IMR-90 (cell line): ENCODE measurements around the gene MTMR4. TPM values are rescaled to one million over a fixed set of nuclear protein-coding genes. Genes with fewer than 3 reads are reported as not detected.

ENCODE experiments used
- ATAC-seq: fragments of 200-7000 bp; cut with Tn5 transposase; 2 replicates; pipeline ENCODE4 v1.9.1; 2020; ENCODE audit warnings: low read depth, mild to moderate bottlenecking, moderate library complexity
- BruUV-seq: library from RNA; stranded (reverse); fragments of 400-500 nt; replicated peaks from 2 replicates; lab custom pipeline; 2021; lab: Mats Ljungman, UMichigan
- CTCF ChIA-PET: fragments of 300-600 bp; formaldehyde crosslinking; extraction: SDS; loops from one replicate; lab custom pipeline; 2021; ENCODE audit warnings: antibody characterized with exemption; lab: Yijun Ruan, JAX
- POLR2A ChIA-PET: fragments of 300-600 bp; sonication (Branson Sonifier 250); formaldehyde crosslinking; loops from one replicate; lab custom pipeline; 2022; ENCODE audit warnings: antibody characterized with exemption; ENCODE audit not compliant: unreplicated experiment; lab: Charles Lee
- DNase-seq: peaks from one replicate; pipeline ENCODE4 v3.0.0; 2013
- H2AFZ ChIP-seq: replicated peaks from 2 replicates; pipeline ENCODE3; 2013; ENCODE audit warnings: low read length, mild to moderate bottlenecking; ENCODE audit not compliant: poor library complexity
- H2AK5ac ChIP-seq: 2 replicates; pipeline ENCODE4 v1.6.1; 2013; ENCODE audit warnings: low read depth, low read length, inconsistent platforms
- H2AK9ac ChIP-seq: replicated peaks from 2 replicates; pipeline ENCODE3; 2013; ENCODE audit warnings: mild to moderate bottlenecking, low read depth, low read length, moderate library complexity; ENCODE audit not compliant: poor library complexity
- H2BK120ac ChIP-seq: 2 replicates; pipeline ENCODE4 v1.6.1; 2013; ENCODE audit warnings: low read depth, low read length, inconsistent platforms
- H2BK15ac ChIP-seq: 3 replicates; pipeline ENCODE4 v1.6.1; 2013; ENCODE audit warnings: low read depth, low read length, inconsistent platforms
- H2BK20ac ChIP-seq: 2 replicates; pipeline ENCODE4 v1.6.1; 2013; ENCODE audit warnings: low read depth, mild to moderate bottlenecking, inconsistent platforms, low read length, moderate library complexity
- H2BK5ac ChIP-seq: 2 replicates; pipeline ENCODE4 v1.6.1; 2013; ENCODE audit warnings: mild to moderate bottlenecking, low read depth, low read length, inconsistent platforms; ENCODE audit not compliant: poor library complexity, severe bottlenecking
- H3K14ac ChIP-seq: replicated peaks from 2 replicates; pipeline ENCODE4 v1.6.1; 2013; ENCODE audit warnings: low read depth, low read length, inconsistent platforms
- H3K18ac ChIP-seq: 2 replicates; pipeline ENCODE4 v1.6.1; 2013; ENCODE audit warnings: low read depth, low read length, control low read depth
- H3K23ac ChIP-seq: 2 replicates; pipeline ENCODE4 v1.6.1; 2013; ENCODE audit warnings: low read depth, low read length, inconsistent platforms
- H3K27ac ChIP-seq: 2 replicates; pipeline ENCODE4 v1.5.1; 2013; ENCODE audit warnings: mild to moderate bottlenecking, control low read depth, low read length; ENCODE audit not compliant: insufficient read depth
- H3K27me3 ChIP-seq: 2 replicates; pipeline ENCODE4 v1.6.1; 2013; ENCODE audit warnings: low read length; ENCODE audit not compliant: control insufficient read depth, insufficient read depth
- H3K36me3 ChIP-seq: 2 replicates; pipeline ENCODE4 v1.6.1; 2013; ENCODE audit warnings: low read length, mixed read lengths; ENCODE audit not compliant: control insufficient read depth, insufficient read depth
- H3K4ac ChIP-seq: 2 replicates; pipeline ENCODE4 v1.6.1; 2013; ENCODE audit warnings: low read depth, low read length, inconsistent platforms
- H3K4me1 ChIP-seq: 2 replicates; pipeline ENCODE4 v1.6.1; 2013; ENCODE audit warnings: low read length, mixed read lengths; ENCODE audit not compliant: control insufficient read depth, insufficient read depth
- H3K4me2 ChIP-seq: 2 replicates; pipeline ENCODE4 v1.6.1; 2013; ENCODE audit warnings: low read depth, mild to moderate bottlenecking, control low read depth, low read length, moderate library complexity
- H3K4me3 ChIP-seq: 2 replicates; pipeline ENCODE4 v1.5.1; 2013; ENCODE audit warnings: low read depth, mild to moderate bottlenecking, control low read depth, low read length, moderate library complexity; ENCODE audit not compliant: insufficient read depth
- H3K56ac ChIP-seq: 2 replicates; pipeline ENCODE4 v1.6.1; 2013; ENCODE audit warnings: low read length, inconsistent platforms; ENCODE audit not compliant: insufficient read depth; ENCODE audit errors: extremely low read depth
- H3K79me1 ChIP-seq, 2 experiments: 2 replicates each; pipeline ENCODE4 v1.6.1; 2013; ENCODE audit warnings: low read length in 2 of 2, inconsistent platforms in 1 of 2, low read depth in 1 of 2
- H3K9ac ChIP-seq: 2 replicates; pipeline ENCODE4 v1.6.1; 2013; ENCODE audit warnings: low read depth, low read length, control low read depth
- H3K9me1 ChIP-seq: 2 replicates; pipeline ENCODE4 v1.6.1; 2013; ENCODE audit warnings: low read length, inconsistent platforms; ENCODE audit not compliant: insufficient read depth
- H3K9me3 ChIP-seq: 2 replicates; pipeline ENCODE4 v1.6.1; 2013; ENCODE audit warnings: low read length; ENCODE audit not compliant: control insufficient read depth, insufficient read depth
- H4K20me1 ChIP-seq: 2 replicates; pipeline ENCODE4 v1.6.1; 2013; ENCODE audit warnings: low read length, inconsistent platforms; ENCODE audit not compliant: insufficient read depth
- H4K5ac ChIP-seq: 2 replicates; pipeline ENCODE4 v1.6.1; 2013; ENCODE audit warnings: mild to moderate bottlenecking, low read depth, low read length, control low read depth
- H4K8ac ChIP-seq, 2 experiments: 2 replicates each; pipeline ENCODE4 v1.6.1; 2013; ENCODE audit warnings: low read depth in 2 of 2, low read length in 2 of 2, control low read depth in 1 of 2, inconsistent platforms in 1 of 2
- H4K91ac ChIP-seq: 2 replicates; pipeline ENCODE4 v1.6.1; 2013; ENCODE audit warnings: low read depth, low read length, inconsistent platforms; ENCODE audit not compliant: insufficient read depth
- BHLHE40 ChIP-seq: fragments of 150-350 bp; IDR thresholded peaks from 2 replicates; pipeline ENCODE4 v1.6.1; 2016; ENCODE audit warnings: mild to moderate bottlenecking, low read depth, low read length
- CEBPB ChIP-seq: IDR thresholded peaks from 2 replicates; pipeline ENCODE4 v1.6.1; 2012; ENCODE audit warnings: low read depth, low read length, improper control_type of control experiment
- CHD1 ChIP-seq: IDR thresholded peaks from 2 replicates; pipeline ENCODE4 v1.6.1; 2012; ENCODE audit warnings: low read depth, low read length, improper control_type of control experiment
- CTCF ChIP-seq: conservative IDR thresholded peaks from 2 replicates; pipeline ENCODE4 v1.5.1; 2012; ENCODE audit warnings: mild to moderate bottlenecking, low read depth, low read length, improper control_type of control experiment
- ELK1 ChIP-seq: fragments of 150-350 bp; IDR thresholded peaks from 2 replicates; pipeline ENCODE4 v1.6.1; 2016; ENCODE audit warnings: low read depth, mild to moderate bottlenecking, low read length, moderate library complexity, borderline replicate concordance
- MAFK ChIP-seq: IDR thresholded peaks from 2 replicates; pipeline ENCODE4 v1.6.1; 2012; ENCODE audit warnings: low read depth, low read length, improper control_type of control experiment
- MAZ ChIP-seq: IDR thresholded peaks from 2 replicates; pipeline ENCODE4 v1.6.1; 2012; ENCODE audit warnings: low read depth, mild to moderate bottlenecking, low read length, improper control_type of control experiment, moderate library complexity, borderline replicate concordance
- MXI1 ChIP-seq: IDR thresholded peaks from 2 replicates; pipeline ENCODE4 v1.6.1; 2012; ENCODE audit warnings: low read depth, mild to moderate bottlenecking, low read length, moderate library complexity, borderline replicate concordance
- NFE2L2 ChIP-seq: fragments of 150-350 bp; IDR thresholded peaks from 2 replicates; pipeline ENCODE4 v1.6.1; 2016; ENCODE audit warnings: low read depth, mild to moderate bottlenecking, low read length
- POLR2A ChIP-seq: IDR thresholded peaks from 2 replicates; pipeline ENCODE4 v1.6.1; 2012; ENCODE audit warnings: mild to moderate bottlenecking, low read depth, low read length
- RAD21 ChIP-seq: IDR thresholded peaks from 2 replicates; pipeline ENCODE4 v1.6.1; 2012; ENCODE audit warnings: low read length, improper control_type of control experiment
- RCOR1 ChIP-seq: IDR thresholded peaks from 2 replicates; pipeline ENCODE4 v1.6.1; 2012; ENCODE audit warnings: mild to moderate bottlenecking, low read length, improper control_type of control experiment; ENCODE audit not compliant: insufficient replicate concordance
- RFX5 ChIP-seq: IDR thresholded peaks from 2 replicates; pipeline ENCODE4 v1.8.0; 2012; ENCODE audit warnings: low read depth, mild to moderate bottlenecking, low read length, moderate library complexity
- USF2 ChIP-seq: fragments of 150-350 bp; IDR thresholded peaks from 2 replicates; pipeline ENCODE4 v1.6.1; 2017; ENCODE audit warnings: mild to moderate bottlenecking, antibody characterized with exemption, low read length, low read depth
- WGBS, 2 experiments: methylation state at CpG; one replicate each; pipeline versions ENCODE4 v1.1.5 to v1.1.7; 2013; ENCODE audit warnings: missing lambda C conversion rate in 2 of 2; ENCODE audit not compliant: insufficient read length in 1 of 2; ENCODE audit errors: extremely low coverage in 2 of 2; 5-methylcytosine and 5-hydroxymethylcytosine counted together
- dilution Hi-C: fragments of 300-500 bp; cut with HindIII; formaldehyde crosslinking; loops from one replicate; pipeline ENCODE4 v1.14.3; 2018; ENCODE audit warnings: low sequenced_read_pairs; ENCODE audit not compliant: unreplicated experiment
- in situ Hi-C: fragments of 300-500 bp; cut with MboI; formaldehyde crosslinking; loops from 3 replicates; pipeline ENCODE4 v1.14.3; 2019; ENCODE audit warnings: low sequenced_read_pairs, inconsistent platforms, mixed read lengths
- intact Hi-C: fragments of 100-400 bp; cut with micrococcal nuclease; formaldehyde crosslinking; loops from 2 replicates; pipeline ENCODE4 v1.10.0; 2022
- polyA plus RNA-seq, 3 experiments: library from polyadenylated mRNA; depleted of rRNA; stranded (reverse); fragments of >200 nt; gene quantifications; 2 replicates each; pipeline ENCODE4 v1.2.3, GENCODE V29; 2012; ENCODE audit warnings: low replicate concordance in 1 of 3
- total RNA-seq: library from RNA; depleted of rRNA; stranded (reverse); fragments of >200 nt; gene quantifications from 2 replicates; pipeline ENCODE4 v1.2.3, GENCODE V29; 2012

MTMR4 gene
- total and polyA plus RNA-seq, 2 of the 4 experiments (the other 2 are of a cell fraction), result 13.2 to 42.5 TPM

GRCh38 chr17:58501451-58501850, 13.0 kb downstream of the MTMR4 start:
- TF ChIP-seq RFX5, result no peak
- TF ChIP-seq POLR2A, result no peak
- TF ChIP-seq CTCF, result no peak
- no peak for TF ChIP-seq MXI1
- TF ChIP-seq RAD21, result no peak
- TF ChIP-seq BHLHE40, result no peak
- TF ChIP-seq NFE2L2, result no peak
- no peak for TF ChIP-seq MAFK
- no peak for TF ChIP-seq RCOR1
- TF ChIP-seq ELK1, result no peak
- no peak for TF ChIP-seq MAZ
- TF ChIP-seq USF2, result no peak
- no peak for TF ChIP-seq CEBPB
- no peak for TF ChIP-seq CHD1
- Histone ChIP-seq H2AK9ac (no peak overlapping the region), H4K8ac (no peak overlapping the region), H2BK5ac (no peak overlapping the region), H3K27me3 (no peaks in the 10 kb centered on the region), H4K20me1 (no peaks in the 10 kb centered on the region), H4K91ac (no peak overlapping the region), H3K23ac (no peak overlapping the region), H3K79me1 (0 out of 4 replicates have a peak, but pooled peaks cover 0 to 2% of the 10 kb centered on the region in 2 experiments), H3K9me3 (no peaks in the 10 kb centered on the region), H3K4me3 (no peak overlapping the region), H3K9ac (no peak overlapping the region), H3K9me1 (no peaks in the 10 kb centered on the region), H2BK15ac (no peak overlapping the region), H3K18ac (no peak overlapping the region), H3K56ac (no peak overlapping the region), H2BK20ac (no peak overlapping the region), H3K14ac (no peak overlapping the region), H2BK120ac (no peak overlapping the region), H2AK5ac (no peak overlapping the region), H3K4me1 (no peaks in the 10 kb centered on the region), H4K5ac (no peak overlapping the region), H3K4ac (no peak overlapping the region), H2AFZ (no peak overlapping the region), H3K36me3 (peaks cover 53% of the 10 kb centered on the region), H3K27ac (no peak overlapping the region), H3K4me2 (no peak overlapping the region)
- WGBS, 2 experiments, result no CpG with 5 or more reads among the region's 7 CpGs
- in situ Hi-C loops, result no loop called here
- dilution Hi-C loops, result no loop called here
- intact Hi-C loops, result no loop called here
- ChIA-PET CTCF (no interaction called here), POLR2A (no interaction called here)
- no TSS peak for BruUV-seq
- no peak for DNase-seq
- ATAC-seq, result no peak
